Smooth muscle cell (in vitro differentiated cells): Measurements from ENCODE around the gene IMP3. TPM values are rescaled to one million over a fixed set of nuclear protein-coding genes. Genes with fewer than 3 reads are reported as not detected.

Experiments used
- DNase-seq: peaks from one replicate; lab custom pipeline; 2025; ENCODE audit not compliant: unreplicated experiment; lab: John Stamatoyannopoulos, UW
- H2AFZ ChIP-seq: fragments of 200-600 bp; sonication (generic); 2 replicates; pipeline ENCODE4 v1.6.0; 2016; ENCODE audit warnings: antibody characterized with exemption, low read depth, mild to moderate bottlenecking
- H3F3A ChIP-seq: fragments of 200-600 bp; sonication (generic); 2 replicates; pipeline ENCODE4 v1.6.0; 2017; ENCODE audit warnings: antibody characterized with exemption, low read depth
- H3K27ac ChIP-seq: fragments of 200-600 bp; sonication (generic); 2 replicates; pipeline ENCODE4 v1.5.1; 2016; ENCODE audit warnings: low read depth, mild to moderate bottlenecking
- H3K27me3 ChIP-seq: fragments of 200-600 bp; sonication (generic); 2 replicates; pipeline ENCODE4 v1.6.1; 2016; ENCODE audit warnings: low read depth, mild to moderate bottlenecking
- H3K36me3 ChIP-seq: fragments of 200-600 bp; sonication (generic); 2 replicates; pipeline ENCODE4 v1.5.1; 2016; ENCODE audit warnings: low read depth
- H3K4me1 ChIP-seq: fragments of 200-600 bp; sonication (generic); 2 replicates; pipeline ENCODE4 v1.5.1; 2016; ENCODE audit warnings: low read depth
- H3K4me2 ChIP-seq: fragments of 200-600 bp; sonication (generic); 2 replicates; pipeline ENCODE4 v1.6.0; 2016; ENCODE audit warnings: mild to moderate bottlenecking
- H3K4me3 ChIP-seq: fragments of 200-600 bp; sonication (generic); 2 replicates; pipeline ENCODE4 v1.5.1; 2016; ENCODE audit warnings: mild to moderate bottlenecking
- H3K79me2 ChIP-seq: fragments of 200-600 bp; sonication (generic); 2 replicates; pipeline ENCODE4 v1.6.0; 2016; ENCODE audit warnings: low read depth, mild to moderate bottlenecking
- H3K9ac ChIP-seq: fragments of 200-600 bp; sonication (generic); 2 replicates; pipeline ENCODE4 v1.6.0; 2016; ENCODE audit warnings: low read depth
- H3K9me3 ChIP-seq: fragments of 200-600 bp; sonication (generic); replicated peaks from 2 replicates; pipeline ENCODE4 v1.5.1; 2016; ENCODE audit warnings: low read depth
- H4K20me1 ChIP-seq: fragments of 200-600 bp; sonication (generic); 2 replicates; pipeline ENCODE4 v1.6.0; 2016; ENCODE audit warnings: low read depth
- CTCF ChIP-seq: fragments of 200-600 bp; sonication (generic); IDR thresholded peaks from 2 replicates; pipeline ENCODE4 v1.5.1; 2017; ENCODE audit warnings: borderline replicate concordance, mild to moderate bottlenecking, antibody characterized with exemption; ENCODE audit not compliant: insufficient read depth, poor library complexity, severe bottlenecking
- WGBS: methylation state at CpG from one replicate; pipeline ENCODE4 v1.1.7; 2016; ENCODE audit warnings: low lambda C conversion rate; 5-methylcytosine and 5-hydroxymethylcytosine counted together
- polyA plus RNA-seq: library from polyadenylated mRNA; unstranded; fragments of >200 nt; fragmentation: Nextera tagmentation; extraction: Ambion mirVana; gene quantifications from 2 replicates; pipeline ENCODE4 v1.2.1, GENCODE V29; 2016
- total RNA-seq: library from RNA; depleted of rRNA; stranded (reverse); fragments of >200 nt; gene quantifications from 2 replicates; pipeline ENCODE4 v1.2.3, GENCODE V29; 2014

IMP3 gene
- total and polyA plus RNA-seq, 2 experiments from 2014 or later = 54.1 to 56.7 TPM

- H4K20me1 ChIP-seq = peaks cover 40% of the 10 kb centered on the region
- H3K27me3 ChIP-seq = no peaks in the 10 kb centered on the region
- peak; percentile 42 for TF ChIP-seq CTCF
- no peaks in the 10 kb centered on the region for H3K9me3 ChIP-seq
- under 1% methylated on average over 38 of the region's 76 CpGs for WGBS
- peak within 1 kb of the TSS; percentile 95 for H3K27ac ChIP-seq
- peak within 1 kb of the TSS; percentile 24 for H2AFZ ChIP-seq
- DNase-seq = peak; percentile 88
- H3K36me3 ChIP-seq = no peaks in the 10 kb centered on the region
- H3F3A ChIP-seq = no peaks in the 10 kb centered on the region
- peak within 1 kb of the TSS; percentile 91 for H3K4me3 ChIP-seq
- H3K9ac ChIP-seq = peak within 1 kb of the TSS; percentile 97
- peak within 1 kb of the TSS; percentile 95 for H3K4me2 ChIP-seq
- H3K79me2 ChIP-seq = peaks cover 52% of the 10 kb centered on the region
- peaks cover 34% of the 10 kb centered on the region for H3K4me1 ChIP-seq
Measured at GRCh38 chr15:75647370-75648155, 7.5 kb upstream of the IMP3 start, which contains the start of gene SNX33. SNX33 (plus strand) TSS chr15:75647912; CDS start chr15:75649103, 1,191 bp downstream.

- peak overlapping the region; percentile 24 for H2AFZ ChIP-seq
- DNase-seq = no peak
- 3% methylated on average over 26 of the region's 26 CpGs for WGBS
- H3K9me3 ChIP-seq = no peaks in the 10 kb centered on the region
- H3K9ac ChIP-seq = peak overlapping the region; percentile 97
- peak overlapping the region; percentile 95 for H3K4me2 ChIP-seq
- no peak for TF ChIP-seq CTCF
- H4K20me1 ChIP-seq = peaks cover 34% of the 10 kb centered on the region
- H3K4me1 ChIP-seq = peaks cover 28% of the 10 kb centered on the region
- H3K27me3 ChIP-seq = no peaks in the 10 kb centered on the region
- peak overlapping the region; percentile 91 for H3K4me3 ChIP-seq
- no peaks in the 10 kb centered on the region for H3K36me3 ChIP-seq
- peak overlapping the region; percentile 95 for H3K27ac ChIP-seq
- H3K79me2 ChIP-seq = peaks cover 46% of the 10 kb centered on the region
- no peaks in the 10 kb centered on the region for H3F3A ChIP-seq
Measured at GRCh38 chr15:75646944-75647364, 6.9 kb upstream of the IMP3 start.

GRCh38 chr15:75646112-75646943, 6.3 kb upstream of the IMP3 start:
- peak overlapping the region; percentile 95 for H3K27ac ChIP-seq
- WGBS = 47% methylated on average over 5 of the region's 5 CpGs
- peak overlapping the region; percentile 24 for H2AFZ ChIP-seq
- peak overlapping the region; percentile 97 for H3K9ac ChIP-seq
- no peaks in the 10 kb centered on the region for H3K9me3 ChIP-seq
- H3K4me3 ChIP-seq = peak overlapping the region; percentile 91
- H3K36me3 ChIP-seq = no peaks in the 10 kb centered on the region
- H3F3A ChIP-seq = no peaks in the 10 kb centered on the region
- no peak for DNase-seq
- no peak for TF ChIP-seq CTCF
- peaks cover 40% of the 10 kb centered on the region for H3K79me2 ChIP-seq
- peaks cover 22% of the 10 kb centered on the region for H3K4me1 ChIP-seq
- H3K4me2 ChIP-seq = peak overlapping the region; percentile 95
- no peaks in the 10 kb centered on the region for H3K27me3 ChIP-seq
- peaks cover 27% of the 10 kb centered on the region for H4K20me1 ChIP-seq
